Daoy (cell line): ENCODE data around the gene MYOG. TPM values are rescaled to one million over a fixed set of nuclear protein-coding genes. Genes with fewer than 3 reads are reported as not detected.
A peak's percentile ranks its signal among the peaks of the same experiment; 100 is the strongest.

Experiments
- DNase-seq: peaks from one replicate; pipeline ENCODE4 v3.0.0-alpha.2; 2015; ENCODE audit warnings: low read depth
- total RNA-seq: library from RNA; depleted of rRNA; stranded (reverse); fragments of >200 nt; shearing (Covaris generic); gene quantifications from 2 replicates; pipeline ENCODE4 v1.2.3, GENCODE V29; 2014

Gene MYOG
- total RNA-seq, 1 experiment from 2014 or later, result not detected

DNA sequence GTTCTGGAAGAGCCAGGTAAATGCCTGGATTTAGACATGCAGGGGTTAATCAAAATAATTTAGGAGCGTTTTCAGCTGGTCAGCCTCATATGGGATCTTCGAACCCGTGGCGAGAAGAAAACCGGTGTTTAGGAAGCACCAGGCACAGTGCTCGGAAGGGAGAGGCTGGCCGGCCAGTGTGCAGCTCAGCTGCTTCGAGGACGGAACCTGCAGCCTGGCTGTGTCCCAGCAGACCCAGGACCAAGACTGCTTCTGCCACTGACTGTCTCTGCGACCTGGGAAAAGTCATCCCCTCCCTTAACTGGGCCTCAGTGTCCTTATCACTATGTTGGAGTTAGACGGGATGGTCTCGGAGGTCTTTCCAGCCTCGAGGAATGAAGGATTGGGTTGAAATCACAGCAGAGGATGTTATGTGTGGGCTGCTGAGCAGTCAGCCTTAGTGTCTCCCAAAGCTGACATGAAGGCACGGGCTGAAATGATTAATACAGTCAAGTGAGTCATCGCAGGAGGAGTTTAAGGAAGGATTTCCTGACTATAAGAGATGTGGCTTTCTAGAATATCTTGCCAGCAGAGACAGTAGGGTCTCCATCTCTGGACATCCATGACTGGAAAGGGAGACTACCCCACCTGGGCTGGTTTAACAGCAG is 38.7 kb downstream of the MYOG start:
- DNase-seq, result peak; percentile 75

DNA sequence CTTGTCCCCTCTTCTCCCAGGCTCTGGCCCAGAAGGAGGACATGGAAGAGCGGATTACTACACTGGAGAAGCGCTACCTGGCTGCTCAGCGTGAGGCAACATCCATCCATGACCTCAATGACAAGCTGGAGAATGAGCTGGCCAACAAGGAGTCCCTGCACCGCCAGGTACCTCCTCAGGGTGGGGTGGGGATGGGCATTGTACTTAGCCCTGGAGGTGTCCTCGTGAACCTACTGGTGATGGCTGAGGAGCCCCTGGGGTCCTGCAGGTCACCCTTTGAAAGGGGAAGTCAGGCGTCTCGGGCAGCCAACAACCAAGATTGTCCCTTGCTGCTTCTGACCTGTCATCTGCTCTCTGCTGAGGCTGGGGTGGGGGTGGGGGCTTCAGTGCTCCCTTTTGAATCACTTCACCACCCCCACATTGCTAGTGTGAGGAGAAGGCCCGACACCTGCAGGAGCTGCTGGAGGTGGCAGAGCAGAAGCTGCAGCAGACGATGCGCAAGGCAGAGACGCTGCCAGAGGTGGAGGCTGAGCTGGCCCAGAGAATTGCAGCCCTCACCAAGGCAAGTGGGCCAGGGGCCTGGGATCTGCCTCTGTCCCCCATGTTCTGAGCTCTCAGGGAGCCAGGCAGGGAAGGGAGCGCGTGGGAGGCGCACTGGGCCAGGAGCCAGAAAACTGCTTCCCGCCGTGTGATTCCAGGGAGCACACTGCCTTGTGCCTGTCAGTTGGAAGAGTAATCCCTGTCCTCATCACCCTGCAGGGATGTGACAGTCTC is 39.8 kb downstream of the MYOG start:
- peak; percentile 37 for DNase-seq

DNA sequence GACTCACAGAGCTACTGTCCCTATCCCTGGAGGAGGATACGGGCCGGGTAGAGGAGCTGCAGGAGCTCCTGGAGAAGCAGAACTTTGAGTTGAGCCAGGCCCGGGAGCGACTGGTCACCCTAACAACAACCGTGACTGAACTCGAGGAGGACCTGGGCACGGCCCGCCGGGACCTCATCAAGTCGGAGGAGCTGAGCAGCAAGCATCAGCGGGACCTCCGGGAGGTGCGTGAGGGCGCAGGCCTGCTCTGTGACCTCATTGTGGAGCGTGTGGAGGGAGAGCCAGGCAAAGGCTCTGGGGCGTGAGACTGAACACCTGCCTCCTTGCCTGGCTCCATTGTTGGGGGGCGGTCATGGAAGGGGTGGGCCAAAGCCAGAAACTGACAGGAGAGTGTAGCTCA is 40.5 kb downstream of the MYOG start:
- no peak for DNase-seq

DNA sequence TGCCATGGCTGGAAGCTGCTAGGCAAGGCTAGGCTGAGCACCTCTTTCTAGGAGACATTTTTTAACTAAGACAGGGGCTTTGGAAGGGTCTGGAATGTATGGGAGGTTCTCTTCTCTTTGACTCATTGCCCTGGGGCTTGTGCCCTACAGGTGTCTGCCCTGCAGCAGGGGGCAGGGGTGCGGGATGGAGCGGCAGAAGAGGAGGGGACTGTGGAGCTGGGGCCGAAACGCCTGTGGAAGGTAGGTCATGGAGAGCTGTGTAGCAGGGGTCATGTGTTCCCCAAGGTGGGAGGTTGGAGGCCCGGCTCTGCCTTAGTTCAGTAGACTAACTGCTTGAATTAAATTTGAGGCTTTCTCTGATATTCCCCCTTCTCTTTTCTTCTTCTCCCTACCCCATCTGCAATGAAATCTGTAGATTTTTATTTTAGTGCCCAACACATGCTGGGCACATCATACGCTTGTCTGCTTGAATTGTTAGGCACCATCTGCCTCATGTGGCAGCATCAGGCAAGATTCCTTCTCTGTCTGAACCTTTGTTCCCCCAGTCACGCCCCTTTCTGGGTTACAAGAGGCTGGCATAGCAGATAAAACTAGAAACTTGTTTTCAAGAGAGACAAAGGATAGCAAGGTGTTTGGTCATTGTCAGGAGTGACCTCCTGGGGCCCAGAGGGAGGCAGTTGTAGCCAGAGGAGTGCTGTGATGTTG is 41.1 kb downstream of the MYOG start:
- DNase-seq, result no peak

DNA sequence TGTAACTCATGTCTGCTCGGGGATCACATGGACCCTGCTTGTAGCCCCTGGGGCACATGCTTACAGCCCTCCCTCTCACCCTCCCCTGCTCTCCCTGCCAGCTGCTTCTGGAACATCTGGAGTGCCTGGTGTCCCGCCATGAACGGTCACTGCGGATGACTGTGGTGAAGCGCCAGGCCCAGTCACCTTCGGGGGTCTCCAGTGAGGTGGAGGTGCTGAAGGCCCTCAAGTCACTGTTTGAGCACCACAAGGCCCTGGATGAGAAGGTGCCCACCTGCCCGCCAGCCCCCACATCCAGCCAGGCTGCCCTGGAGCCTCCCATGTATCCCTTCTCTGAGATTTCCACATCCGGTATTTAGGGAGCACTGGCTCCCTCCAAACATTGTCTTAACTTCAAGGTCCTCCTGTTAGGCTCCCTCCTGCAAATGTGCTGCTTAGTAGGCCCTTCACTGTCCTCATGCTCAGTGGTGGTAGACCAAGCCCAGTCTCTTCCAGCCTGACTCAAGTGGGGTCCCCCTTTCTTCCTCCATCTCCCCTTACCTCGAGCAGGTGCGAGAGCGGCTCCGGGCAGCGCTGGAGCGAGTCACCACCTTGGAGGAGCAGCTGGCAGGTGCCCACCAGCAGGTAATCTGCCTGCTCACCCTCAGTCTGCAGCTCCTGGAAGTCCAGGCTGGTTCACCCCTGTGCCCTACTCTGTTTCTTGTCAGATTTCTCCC is 41.8 kb downstream of the MYOG start:
- no peak for DNase-seq

DNA sequence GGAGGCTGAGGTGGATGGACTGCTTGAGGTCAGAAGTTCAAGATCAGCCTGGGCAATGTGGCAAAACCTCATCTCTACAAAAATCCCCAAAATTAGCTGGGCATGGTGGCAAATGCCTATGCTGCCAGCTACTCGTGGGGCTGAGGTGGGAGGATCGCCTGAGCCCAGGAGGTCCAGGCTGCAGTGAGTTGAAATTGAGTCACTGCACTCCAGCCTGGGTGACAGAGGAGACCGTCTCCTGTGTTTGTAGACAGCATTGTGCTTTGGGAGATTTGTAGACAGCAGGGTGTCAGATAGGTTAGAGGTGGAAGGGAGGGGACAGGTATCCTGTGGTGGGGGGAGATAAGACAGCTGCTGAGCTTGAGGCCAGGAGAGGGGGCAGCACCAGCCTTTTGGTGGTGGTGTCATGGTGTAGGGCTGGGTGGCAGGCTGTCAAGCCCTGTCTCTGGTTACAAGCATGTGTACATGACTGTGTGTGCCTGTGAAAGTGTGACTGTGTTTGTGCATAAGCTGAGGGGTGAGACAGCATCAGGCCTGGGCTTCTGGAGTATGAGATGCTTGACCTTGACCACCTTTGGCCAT is 44.4 kb downstream of the MYOG start:
- no peak for DNase-seq

DNA sequence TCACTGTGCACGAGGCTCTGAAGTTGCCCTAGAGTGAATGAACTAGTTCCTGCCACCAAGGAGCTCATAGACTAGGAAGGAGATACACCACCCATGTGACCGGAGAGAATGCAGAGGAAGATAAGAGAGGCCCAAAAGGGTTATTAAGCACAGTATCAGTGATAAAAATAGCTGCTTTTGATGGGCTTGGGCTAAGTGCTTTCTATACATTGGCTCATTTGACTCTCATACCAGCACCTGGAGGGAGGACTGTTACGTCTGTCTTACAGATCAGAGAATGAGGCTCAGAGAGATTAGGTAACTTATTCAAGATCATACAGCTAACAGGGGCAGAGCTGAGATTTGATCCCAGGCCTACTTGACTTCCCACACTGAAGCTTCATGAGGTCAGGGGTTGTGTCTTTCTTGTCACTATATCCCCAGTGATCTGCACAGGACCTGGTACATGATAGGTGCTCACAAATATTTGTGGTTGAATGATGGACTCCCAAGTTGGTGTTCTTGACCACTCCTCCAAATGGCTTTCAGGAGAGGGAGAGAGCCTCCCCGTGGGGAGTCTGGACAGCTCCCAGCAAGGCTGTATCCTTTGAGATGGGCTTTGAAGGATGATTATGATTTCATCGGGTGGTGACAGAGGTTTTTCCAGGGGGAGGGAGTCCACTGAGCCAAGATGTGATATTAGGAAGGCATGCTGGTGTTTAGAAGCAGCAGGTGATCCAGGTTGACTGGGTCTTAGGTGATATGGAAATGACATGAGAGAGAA is 45.1 kb downstream of the MYOG start:
- DNase-seq, result no peak

DNA sequence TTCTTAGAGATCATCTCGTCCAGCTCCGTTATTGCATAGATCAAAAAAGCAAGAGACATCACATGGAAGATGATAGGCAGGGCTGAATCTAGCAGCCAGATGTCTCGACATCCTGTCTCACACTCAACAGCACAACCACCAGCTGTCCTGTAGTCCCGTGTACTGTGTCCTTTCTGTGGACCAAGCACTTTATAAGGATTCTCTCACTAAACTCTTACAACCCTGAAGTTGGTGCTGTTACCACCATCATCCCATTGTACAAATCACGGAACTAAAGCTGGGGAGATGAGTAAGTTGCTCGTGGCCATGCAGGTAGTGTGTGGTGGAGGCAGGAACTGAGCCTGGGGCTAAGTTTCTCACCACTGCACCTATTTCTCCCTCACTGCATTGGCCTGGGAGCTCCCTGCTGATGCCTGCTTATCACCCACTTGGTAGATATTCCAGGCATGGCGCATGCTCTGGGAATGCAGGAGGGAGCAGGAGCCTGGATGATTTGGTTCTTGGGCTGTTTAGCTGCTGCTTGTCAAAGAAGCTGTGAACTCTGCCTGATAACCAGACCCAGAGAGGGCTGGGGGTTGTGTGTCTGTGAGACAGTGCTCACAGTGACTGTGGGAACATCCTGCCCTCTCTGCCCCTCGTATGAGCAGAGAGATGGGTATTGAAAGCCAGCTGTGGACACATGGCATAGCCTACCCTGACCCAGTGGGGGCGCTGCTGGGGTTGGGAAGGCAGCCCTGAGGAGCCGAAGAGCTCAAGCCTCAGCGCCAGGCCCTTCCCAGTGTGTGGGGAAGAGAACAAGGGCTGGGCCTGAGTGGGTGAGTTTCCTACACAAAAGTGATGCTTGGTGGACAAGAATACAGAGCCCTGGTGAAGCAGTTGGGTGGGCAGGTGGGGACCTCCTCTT is 46.0 kb downstream of the MYOG start:
- peak; percentile 47 for DNase-seq

DNA sequence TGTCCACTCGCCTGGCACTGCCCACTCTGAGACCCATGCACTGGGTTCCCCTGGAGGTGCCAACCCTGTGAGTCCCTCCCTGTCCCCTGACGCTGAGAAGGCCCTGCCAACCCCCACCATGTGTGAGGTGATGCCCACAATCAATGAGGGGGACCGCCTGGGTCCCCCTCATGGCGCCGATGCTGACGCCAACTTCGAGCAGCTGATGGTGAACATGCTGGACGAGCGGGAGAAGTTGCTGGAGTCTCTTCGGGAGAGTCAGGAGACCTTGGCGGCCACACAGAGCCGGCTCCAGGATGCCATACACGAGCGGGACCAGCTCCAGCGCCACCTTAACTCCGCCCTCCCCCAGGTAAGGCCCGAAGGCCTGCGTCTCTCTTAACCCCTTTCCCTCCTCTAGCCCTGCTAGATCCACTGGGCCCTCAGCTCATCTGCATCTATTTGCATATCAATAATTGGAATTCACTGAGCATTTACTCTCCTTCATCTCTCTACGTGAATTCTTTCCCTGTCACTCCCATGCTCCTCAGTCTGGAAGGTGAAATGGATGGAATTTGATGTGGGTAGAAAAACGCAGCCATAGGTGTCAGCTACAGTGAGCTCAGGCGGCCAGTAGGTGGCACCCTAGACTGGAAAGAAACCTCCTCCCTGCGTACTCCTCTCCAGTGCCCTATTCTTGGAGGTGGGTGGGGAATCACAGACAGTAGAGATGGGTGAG is 46.8 kb downstream of the MYOG start:
- peak; percentile 71 for DNase-seq

DNA sequence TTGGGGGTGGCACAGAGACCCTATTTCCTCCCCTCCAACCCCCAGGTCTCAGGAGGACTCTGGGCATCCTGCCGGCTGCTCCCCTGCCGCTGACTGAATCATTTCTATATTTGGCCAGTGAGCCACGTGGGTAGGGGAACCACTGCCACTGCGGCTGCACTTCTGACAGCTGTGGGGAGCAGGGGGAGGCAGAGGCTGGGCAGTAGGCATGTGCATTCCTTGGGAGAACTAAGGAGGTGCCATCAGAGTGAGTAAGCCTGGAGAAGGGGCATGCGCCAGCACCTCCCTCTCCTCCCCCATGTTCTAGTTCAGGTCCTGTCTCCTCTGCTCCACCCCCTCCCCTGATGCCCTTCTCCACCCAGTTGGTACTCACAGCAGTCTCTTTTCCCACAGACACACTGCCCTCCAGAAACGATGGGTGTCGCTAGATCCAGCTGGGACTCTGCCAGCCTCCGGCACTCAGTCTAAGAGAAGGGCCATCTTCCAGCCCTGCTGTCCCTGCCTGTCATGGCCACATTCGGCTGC is 47.5 kb downstream of the MYOG start:
- peak; percentile 84 for DNase-seq

DNA sequence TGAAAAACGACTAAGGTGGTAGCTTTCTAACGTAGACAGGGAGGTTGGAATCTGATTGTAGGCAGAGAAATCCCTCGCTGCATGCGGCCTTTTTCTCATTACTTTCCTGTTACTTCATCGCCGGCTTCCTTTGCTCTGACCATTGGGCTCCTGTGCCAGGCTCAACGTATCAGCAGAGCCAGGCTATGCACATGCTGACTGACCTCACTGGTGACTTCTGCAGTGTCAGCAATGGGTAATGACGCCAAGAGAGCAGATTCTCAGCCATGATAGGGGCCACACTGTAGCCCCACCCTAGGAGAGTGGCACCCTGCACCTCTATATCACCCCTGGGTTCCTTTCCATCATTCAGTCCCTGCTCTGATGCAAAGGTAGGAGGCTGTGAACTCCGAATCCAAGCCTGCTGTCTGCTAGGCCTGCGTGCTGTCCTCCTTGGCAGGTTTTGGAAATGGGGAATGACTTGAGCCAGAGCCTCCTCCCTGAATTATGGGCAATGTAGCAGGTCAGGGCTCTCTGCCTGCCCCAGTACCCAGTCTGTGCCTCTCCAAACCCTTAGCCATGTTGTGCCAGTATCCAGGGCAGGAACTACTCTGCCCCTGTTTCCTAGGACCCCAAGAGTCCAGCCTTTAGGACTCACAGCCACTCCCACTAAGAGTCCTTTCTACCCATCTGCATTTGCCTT is 48.2 kb downstream of the MYOG start:
- no peak for DNase-seq

DNA sequence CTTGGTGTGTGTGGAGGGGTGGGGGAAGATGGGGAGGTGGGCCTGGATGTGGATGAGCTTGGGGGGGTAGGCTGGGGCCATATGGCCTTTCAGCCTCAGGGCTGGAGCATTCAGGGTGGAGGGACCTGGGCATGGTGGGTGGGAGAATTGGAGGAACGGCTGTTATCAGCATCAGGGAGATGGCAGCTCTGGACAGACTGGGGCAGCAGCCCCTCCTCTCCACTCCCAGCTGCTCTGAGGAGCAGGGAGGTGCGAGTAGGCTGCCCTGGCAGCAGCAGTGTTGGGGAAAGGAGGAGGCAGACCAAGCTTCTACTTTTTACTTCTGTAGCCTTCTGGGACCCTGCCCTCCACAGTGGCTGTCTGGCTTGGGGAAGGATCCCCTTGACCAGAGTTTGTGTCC is 49.3 kb downstream of the MYOG start:
- DNase-seq, result no peak

DNA sequence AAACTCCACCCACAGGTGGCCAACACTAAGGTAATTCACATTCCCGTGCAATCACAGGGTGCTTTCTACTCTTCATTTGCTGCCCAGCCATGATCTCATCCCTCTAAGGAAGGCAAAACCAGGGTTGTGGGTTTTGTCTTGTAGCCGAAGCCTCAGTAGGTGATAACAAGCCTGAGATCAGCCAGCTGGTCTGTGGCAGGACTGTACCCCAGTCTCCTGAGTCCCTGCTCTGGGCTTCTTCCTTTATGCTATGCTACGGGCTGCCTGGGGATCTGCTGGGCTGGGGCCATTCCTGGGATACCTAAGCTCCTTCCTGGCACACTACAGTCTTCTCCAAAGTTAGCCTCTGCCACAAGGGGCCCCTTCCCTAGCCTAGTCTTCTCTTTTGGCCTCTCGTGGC is 49.7 kb downstream of the MYOG start:
- no peak for DNase-seq

DNA sequence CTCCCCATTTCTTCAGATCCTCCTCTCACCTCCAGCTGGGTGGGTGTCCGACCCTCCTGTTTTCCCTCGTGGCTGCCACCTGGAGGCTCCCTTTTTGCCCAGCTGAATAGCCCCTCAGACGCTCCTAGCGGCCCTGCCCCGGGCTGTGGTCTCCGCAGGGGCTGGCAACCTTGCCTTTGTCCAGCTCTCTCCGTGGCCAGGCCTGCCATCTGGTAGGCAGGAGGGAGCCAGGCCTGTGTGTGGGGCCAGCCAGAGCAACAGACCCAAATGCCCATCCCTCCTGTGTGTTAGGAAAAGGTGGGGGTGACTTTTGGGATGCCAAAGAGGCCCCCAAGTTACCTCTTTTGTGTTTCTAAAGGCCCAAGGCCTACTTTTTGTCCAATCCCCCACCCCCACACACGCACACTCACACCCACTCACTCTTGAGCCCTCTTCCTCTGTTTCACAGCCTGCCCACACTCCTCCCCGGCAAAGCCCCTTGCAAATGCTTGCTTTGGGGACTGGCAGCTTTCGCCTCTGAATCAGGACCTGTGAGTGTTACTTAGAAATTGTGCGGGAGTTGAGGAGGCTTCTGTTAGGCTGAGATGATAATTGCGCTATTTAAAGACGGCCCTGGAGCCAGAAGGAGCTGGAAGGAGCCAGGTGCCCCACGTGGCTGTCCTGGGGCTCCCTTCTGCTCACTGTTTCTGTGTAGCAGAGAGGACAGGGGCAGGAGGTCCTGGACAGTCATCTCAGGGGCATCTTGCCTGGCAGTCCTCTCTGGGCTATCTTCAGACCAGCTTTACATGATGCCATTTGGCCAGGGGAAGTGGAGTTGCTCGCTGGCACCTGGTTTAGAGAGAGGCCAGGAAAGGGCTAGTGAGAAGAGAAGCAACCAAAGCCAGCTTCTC is 50.5 kb downstream of the MYOG start:
- no peak for DNase-seq

DNA sequence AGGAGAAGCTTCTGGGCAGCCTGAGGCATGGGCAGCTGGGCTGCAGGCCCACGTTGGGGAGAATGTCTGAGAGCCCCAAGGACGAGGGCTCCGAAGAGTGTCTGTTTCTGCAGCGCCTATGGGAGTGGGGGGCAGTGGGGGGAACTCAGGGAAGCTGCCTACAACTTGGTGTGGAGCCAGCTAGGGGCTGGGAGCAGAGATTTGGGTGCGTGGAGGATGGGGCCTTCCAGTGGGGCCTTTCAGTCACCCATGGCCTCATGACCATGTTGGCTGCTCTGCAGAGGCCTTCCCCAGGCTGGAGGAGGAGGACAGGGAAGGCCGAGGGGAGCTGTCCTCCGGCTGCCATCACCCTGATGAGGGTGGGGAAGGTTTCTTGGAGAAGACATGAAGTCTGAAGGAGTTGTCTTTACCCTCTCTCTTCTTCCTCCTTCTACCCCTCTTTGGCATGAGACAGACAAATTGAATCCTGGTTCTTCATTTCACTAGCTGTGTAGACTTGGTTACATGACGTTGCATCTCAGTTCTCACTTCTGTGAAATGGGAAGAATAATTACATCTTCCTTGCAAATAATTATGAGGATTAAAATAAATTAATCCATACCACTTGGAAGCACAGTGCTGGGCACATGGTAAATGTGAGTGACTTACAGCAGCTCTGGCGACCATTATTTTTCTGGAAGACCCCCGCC is 51.2 kb downstream of the MYOG start:
- no peak for DNase-seq

DNA sequence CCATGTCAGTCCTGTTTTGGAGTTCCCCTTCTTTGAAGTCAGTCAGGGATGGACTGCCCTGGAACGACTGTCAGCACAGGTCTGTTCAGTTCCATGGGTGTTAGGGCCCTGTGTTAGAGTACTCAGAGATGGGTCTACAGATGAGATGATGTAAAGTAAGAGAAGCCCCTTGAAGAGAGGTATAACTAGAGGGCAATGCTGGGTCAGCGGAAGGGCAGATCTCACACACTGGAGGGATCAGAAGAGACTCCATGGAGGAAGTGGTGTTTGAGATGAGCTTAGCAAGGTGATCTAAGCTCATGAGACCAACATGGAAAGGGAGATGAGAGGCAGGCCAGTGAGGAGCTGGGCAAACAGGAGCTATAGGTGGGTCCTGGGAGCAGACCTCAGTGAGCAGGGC is 51.9 kb downstream of the MYOG start:
- no peak for DNase-seq

DNA sequence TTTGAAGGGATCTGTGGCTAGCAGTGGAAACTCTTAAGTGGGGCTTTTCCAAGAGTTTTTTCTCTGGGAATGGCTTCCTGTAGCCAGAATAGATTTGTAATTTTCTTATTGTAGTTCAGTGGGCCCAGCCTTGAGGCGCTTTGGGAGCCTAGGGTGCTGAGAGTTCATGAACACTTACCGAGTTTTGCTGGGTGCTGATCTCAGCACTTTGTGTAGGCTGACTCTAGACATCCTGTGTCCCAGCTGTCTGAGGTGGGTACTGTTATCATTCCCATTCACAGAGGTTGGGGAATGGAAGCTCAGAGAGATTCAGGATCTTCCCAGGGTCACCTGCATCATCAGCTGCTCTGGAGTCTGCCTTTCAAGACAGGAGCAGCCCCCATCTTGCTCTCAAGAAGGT is 52.5 kb downstream of the MYOG start:
- no peak for DNase-seq
